Daoy (cell line): Measurements from ENCODE around the gene PAMR1. TPM values are rescaled to one million over a fixed set of nuclear protein-coding genes. Genes with fewer than 3 reads are reported as not detected.

Source experiments
- DNase-seq: peaks from one replicate; pipeline ENCODE4 v3.0.0-alpha.2; 2015; ENCODE audit warnings: low read depth
- total RNA-seq: library from RNA; depleted of rRNA; stranded (reverse); fragments of >200 nt; shearing (Covaris generic); gene quantifications from 2 replicates; pipeline ENCODE4 v1.2.3, GENCODE V29; 2014; rRNA removed

The PAMR1 gene
- total RNA-seq, 1 experiment from 2014 or later: 0.17 TPM

GRCh38 chr11:35402751-35403660 lies 122.4 kb downstream of the PAMR1 start:
- no peak for DNase-seq

GRCh38 chr11:35398881-35399280 lies 126.5 kb downstream of the PAMR1 start:
- no peak for DNase-seq

DNA sequence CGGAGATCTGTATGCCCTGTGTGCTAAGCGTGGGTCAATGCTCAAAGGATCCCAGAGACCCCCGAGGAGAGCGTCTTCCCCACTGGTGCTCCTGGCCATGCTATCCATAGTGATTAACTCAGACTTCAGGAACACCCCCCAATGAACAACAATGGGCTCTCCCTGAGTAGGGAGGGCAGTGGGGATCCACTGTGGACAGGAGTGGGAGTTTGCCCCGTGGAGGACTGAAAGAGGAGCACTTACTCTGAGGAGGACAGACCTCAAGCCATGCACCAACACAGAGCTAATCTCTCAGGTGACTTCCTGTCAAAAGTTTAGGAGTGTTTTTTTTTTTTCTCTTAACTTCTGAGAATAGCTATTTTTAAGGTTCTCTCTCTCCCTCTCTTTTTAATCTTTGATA lies 130.5 kb downstream of the PAMR1 start:
- no peak for DNase-seq

DNA sequence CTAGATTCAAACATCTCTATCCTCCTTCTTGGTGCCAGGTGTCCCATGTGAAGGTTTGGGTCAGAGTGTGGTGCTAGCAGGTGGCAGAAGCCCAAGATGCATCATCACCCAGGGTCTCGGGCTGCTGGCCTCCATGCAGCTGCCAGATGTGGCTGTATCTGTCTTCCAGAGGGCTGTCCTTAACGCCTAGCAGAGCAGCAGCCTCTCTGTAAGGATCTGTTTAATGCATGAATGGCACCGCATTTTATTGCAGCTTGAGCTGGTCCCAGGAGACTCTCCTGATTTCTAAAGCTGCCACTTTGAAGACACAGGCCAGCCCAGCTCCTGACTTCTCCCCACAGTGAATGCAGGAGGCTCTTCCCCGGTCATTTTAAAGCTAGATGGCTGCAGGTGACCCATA lies 132.3 kb downstream of the PAMR1 start:
- DNase-seq: no peak

DNA sequence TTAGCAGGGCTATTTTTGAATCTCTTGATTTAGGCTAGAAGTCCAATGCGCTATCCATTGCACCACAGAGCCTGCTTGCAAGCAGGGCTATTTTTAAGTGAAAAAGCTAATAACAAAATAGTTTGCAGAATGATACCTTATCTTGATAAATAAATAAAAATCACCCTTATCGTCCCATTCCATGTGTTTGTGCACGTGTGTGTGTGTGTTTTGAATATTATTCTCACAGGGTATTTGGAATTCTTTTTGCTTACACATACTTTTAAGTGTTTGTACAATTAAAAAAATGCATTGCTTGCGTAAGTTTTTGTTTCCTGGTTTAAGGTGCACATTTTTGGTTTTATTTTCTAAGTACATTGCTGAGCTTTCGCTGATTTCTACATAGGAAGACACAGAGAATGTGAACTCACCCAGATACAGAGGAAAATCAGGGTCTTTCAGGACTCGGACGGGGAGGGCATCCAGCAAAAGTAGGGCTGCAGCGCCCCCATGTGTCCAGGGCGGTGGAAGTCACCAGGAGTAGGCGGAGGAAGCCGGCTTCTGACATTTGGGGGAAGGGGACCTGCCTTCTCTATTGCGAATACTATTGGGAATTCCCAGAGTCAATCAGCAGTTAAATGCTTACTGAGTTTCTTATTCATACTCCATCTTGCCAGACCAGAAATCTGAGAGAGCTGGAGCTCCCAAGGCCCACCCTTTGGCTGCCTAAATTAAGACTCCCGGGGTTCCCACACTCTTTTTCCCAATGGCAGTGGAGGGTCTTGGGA lies 133.3 kb downstream of the PAMR1 start:
- peak; percentile 84 for DNase-seq

DNA sequence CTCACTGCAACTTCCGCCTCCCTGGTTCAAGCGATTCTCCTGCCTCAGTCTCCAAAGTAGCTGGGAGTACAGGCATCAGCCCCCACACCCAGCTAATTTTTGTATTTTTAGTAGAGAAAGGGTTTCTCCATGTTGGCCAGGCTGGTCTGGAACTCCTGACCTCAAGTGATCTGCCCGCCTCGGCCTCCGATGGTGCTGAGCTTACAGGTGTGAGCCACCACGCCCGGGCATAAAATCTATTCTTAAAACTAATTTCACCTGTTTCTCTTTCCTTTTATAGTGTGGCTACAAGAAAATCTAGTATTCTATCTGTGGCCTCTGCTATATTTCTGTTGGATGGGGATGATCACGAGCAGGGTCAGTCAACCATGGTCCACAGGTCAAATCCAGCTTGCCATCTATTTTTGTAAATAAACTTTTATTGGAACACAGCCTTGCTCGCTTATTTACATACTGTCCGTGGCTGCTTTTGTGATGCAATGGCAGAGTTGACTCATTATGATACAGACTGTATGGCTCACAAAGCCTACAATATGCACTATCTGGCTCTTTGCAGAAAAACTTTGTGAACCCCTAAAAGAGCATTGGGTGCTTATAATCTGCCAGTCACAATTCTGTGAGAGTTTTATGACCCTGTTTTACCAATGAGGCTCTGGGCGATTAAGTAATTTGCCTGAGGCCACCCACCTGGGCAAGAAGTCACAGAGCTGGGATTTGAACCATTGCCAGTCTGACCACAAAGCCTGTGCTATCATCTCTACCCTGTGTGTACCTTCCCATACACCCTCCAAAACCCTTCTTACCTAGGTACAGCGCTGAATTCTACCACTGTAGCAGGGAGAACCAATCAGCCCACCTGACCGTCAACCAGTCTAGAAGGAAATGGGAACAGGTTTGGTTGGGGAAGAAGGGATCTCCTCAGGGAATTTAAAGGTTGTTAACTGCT lies 134.4 kb downstream of the PAMR1 start:
- peak; percentile 58 for DNase-seq

- DNase-seq: no peak
Measured at GRCh38 chr11:35389897-35390465, 135.4 kb downstream of the PAMR1 start.

GRCh38 chr11:35389112-35389511 lies 136.3 kb downstream of the PAMR1 start:
- no peak for DNase-seq

- no peak for DNase-seq
Measured at GRCh38 chr11:35388061-35388460, 137.4 kb downstream of the PAMR1 start.

DNA sequence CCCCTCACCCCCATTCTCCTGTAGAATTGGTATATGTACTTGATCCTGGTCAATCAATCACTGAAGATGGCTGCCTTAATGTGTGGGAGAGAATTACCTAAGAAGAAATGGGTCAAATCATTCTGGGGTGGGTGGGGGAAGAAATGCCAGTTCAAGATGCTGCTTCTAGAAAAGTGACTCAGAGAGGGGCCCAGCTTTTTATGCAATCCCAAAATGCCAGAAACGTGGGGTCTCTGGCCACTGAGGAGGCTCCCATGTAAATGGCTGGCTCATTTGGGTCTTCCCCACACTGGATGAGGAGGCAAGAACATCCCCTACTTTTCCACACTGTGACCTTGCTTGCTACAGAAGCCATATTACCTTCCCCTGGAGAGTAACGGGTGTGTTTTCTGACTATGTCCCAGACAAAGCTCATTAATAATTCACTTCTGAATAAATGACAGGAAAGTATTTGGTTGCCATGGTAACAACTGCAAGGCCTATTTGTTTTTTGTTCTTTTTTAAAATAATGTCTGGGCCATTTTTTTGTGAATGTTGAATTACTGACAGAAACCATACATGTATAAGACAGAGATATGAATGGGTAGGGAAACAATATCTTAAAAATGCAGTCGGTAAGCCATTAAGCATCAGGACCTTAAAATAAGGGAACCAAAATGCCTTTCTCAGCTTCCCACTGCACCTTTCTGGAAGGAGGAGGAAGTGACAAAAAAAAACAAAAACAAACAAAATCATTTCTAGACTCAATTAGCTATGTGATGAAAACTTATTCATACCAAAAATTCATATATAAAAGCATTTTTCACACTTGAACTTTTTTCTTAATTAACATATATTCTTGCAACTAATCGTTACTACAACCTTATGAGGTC lies 138.1 kb downstream of the PAMR1 start:
- DNase-seq: no peak

GRCh38 chr11:35383953-35384352 lies 141.5 kb downstream of the PAMR1 start:
- DNase-seq: no peak

Other genes with a start within 250 kb of the PAMR1 start
- 0.03 and 0.17 TPM in 2 replicates for gene SLC1A2, start 106.1 kb downstream of the PAMR1 start, total RNA-seq
- 24.2 and 29.4 TPM in 2 replicates for gene FJX1, start 92.8 kb upstream of the PAMR1 start, total RNA-seq
- 13.2 and 28.9 TPM in 2 replicates for gene TRIM44, start 137.2 kb upstream of the PAMR1 start, total RNA-seq